HG02943 (cell line): ENCODE data around the gene KLK5.
"Not testable (repeated sequence)": the region's sequence is repeated elsewhere in the genome, so short reads cannot be mapped to it uniquely, and the experiment has no call there.

Experiments
- ATAC-seq: cut with Tn5 transposase; IDR thresholded peaks from one replicate; pipeline ENCODE4 v1.9.1; 2021; ENCODE audit warnings: mild to moderate bottlenecking, low read depth, moderate library complexity; ENCODE audit not compliant: unreplicated experiment

Gene KLK5, protein sequence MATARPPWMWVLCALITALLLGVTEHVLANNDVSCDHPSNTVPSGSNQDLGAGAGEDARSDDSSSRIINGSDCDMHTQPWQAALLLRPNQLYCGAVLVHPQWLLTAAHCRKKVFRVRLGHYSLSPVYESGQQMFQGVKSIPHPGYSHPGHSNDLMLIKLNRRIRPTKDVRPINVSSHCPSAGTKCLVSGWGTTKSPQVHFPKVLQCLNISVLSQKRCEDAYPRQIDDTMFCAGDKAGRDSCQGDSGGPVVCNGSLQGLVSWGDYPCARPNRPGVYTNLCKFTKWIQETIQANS

DNA sequence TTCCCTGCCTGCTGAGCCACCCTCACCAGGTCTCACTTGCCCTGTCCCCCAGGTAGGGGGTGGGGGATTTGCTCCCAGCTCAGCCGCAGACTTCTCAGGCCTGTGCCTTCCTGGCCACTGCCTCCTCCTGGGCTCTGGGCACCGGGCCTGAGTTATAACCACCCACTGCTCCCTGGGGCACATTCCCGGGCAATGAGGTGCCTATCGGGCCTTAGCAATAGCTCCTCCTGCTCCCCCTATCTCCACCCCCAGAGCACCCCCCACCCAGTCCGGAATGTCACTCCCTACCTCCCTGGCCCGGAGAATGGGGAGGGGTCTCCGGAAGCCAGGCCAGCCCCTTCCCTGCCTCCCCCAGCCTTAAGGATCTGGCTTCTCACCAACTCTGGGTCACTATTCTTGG is at the start of gene KLK5:
Gene KLK5 (minus strand): TSS at position 129 of the 400 bp plus-strand sequence. CDS start 381 bp downstream, outside the sequence.
- no peak for ATAC-seq

GRCh38 chr19:51002089-51002532 is 49.3 kb upstream of the KLK5 start:
- ATAC-seq, result no peak

DNA sequence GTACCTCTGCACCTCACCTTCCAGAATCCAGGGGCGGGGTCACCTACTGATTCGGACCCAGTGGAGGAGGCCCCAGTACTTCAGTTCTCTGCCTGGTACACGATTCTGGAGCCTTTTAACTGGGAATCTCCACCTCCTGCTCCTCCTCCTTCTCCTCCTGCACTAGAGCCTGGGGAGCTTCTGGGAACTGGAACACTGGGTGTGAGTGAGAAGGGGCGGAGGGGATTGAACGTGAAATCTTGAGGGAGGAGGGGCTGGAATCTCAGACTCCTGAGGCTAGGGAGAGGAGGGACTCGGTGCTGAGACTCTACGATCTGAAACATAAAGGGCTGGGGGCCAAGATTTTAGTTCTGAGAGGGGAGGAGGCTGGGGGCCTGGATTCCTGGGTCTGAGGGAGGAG is 48.7 kb upstream of the KLK5 start, which contains the start of gene KLK8:
Gene KLK8 (minus strand): TSS at position 90 of the 400 bp plus-strand sequence. CDS start 437 bp downstream, outside the sequence.
- no peak for ATAC-seq

GRCh38 chr19:51000981-51001380 is 48.1 kb upstream of the KLK5 start:
- no peak for ATAC-seq

DNA sequence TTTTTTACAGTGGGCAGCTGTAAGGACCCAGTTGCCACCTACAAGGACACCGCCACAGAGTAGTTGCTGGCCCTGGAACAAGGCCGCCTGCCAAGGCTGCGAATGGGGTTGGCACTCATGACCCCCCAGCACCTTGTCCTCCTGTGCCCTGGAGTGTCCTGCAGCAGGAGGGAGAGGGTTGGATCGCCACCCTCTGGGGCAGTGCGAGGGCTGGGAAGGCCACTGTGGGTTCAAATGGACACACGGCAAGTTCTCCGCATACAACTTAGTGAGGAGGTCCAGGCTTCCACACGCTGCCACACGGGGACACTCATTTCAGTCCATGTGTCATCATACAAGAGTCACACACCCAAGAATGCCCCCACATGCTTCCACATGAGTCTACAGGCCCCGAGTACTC is 47.6 kb upstream of the KLK5 start:
- no peak for ATAC-seq

DNA sequence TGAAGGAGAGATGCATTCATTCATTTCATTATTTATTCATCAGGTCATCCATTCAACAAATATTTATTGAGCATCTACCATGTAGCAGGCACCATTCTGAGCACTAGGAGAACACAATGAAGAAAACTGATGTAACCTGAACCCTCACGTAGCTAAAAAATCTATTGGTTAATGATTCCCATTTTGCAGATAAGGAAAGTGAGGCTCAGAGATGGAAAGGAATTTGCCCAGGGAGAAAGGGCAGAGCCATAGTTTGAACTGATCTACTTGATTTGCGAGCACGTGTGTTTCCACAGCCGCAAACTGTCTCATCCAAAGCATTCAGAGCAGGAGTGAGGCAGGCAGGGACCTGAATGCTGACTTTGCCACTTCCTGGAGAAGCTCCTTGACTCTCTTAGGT is 45.8 kb upstream of the KLK5 start:
- no peak for ATAC-seq

- no peak for ATAC-seq
Measured at GRCh38 chr19:50998061-50998460, 45.2 kb upstream of the KLK5 start.

GRCh38 chr19:50994129-50994528 is 41.3 kb upstream of the KLK5 start:
- ATAC-seq, result no peak

DNA sequence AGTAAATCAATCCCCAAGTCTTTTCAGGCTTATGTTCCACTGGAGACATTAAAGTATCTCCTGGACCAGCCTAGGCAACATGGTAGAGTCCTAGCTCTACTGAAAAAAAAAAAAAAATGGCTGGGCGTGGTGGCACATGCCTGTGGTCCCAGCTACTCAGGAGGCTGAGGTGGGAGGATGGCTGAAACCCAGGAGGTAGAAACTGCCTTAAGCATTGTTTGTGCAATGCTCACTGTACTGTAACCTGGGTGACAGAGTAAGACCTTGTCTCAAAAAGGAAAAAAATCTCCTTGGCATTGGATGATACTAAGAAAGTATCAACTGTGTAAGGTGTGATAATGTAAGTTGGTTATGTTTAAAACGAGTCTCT is 39.8 kb upstream of the KLK5 start:
- ATAC-seq, result no peak

- not testable (repeated sequence) for ATAC-seq
Measured at GRCh38 chr19:50984416-50984815, 31.6 kb upstream of the KLK5 start.

DNA sequence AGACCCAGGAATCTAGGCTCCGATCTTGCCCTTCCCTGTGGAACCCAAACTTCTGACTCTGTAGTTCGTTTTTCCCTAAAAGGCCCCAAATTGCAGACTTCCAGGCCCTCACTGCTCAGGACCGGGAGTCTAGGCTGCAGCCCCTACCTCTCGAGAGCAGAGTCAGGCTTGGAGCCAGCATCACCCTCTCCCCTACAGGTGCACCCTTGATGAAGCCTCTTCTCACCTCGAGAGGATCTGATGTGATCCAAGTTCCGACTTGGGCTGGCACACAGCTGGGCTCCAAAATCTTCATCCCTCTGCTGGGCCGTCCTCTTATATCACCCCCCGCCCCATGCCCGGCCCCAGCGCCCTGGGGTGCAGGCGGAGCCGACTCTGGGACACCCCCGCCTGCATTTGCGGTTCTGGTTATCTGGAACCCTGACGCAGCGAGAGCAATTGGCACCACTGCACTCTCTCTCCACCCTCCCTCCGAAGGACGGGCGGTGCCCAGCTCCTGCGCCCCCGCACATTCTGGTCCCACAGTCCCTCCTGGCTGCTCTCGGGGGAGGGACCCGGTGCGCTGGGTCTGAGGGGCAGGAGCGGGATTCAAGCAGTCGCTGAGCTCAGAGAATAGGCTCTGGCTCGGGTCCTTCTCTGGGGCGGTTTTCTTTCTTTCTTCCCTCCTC is 30.9 kb upstream of the KLK5 start, which contains the start of gene KLK7:
Gene KLK7 (minus strand): TSS at position 293 of the 668 bp plus-strand sequence. CDS start 1,518 bp downstream, outside the sequence.
- no peak for ATAC-seq

- no peak for ATAC-seq
Measured at GRCh38 chr19:50982186-50982585, 29.3 kb upstream of the KLK5 start.

- no peak for ATAC-seq
Measured at GRCh38 chr19:50981587-50982146, 28.8 kb upstream of the KLK5 start.

DNA sequence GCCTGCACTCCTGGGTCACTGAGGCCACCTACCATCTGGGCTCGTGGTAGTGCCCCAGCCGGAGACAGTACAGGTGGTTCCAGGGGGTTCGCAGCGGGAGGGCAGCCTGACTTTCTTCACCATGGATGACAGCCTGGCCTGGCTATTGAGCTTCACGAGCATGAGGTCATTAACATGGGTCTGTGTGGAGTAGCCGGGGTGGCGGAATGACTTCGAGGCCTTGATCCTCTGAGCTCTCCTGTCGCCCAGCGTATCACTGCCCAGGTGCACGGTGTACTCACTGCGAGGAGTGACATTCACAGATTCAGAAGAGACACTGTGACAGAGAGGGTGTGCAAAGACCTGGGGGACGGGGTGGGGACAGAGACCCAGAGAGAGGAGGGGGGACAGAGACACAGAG is 27.4 kb upstream of the KLK5 start:
- no peak for ATAC-seq

DNA sequence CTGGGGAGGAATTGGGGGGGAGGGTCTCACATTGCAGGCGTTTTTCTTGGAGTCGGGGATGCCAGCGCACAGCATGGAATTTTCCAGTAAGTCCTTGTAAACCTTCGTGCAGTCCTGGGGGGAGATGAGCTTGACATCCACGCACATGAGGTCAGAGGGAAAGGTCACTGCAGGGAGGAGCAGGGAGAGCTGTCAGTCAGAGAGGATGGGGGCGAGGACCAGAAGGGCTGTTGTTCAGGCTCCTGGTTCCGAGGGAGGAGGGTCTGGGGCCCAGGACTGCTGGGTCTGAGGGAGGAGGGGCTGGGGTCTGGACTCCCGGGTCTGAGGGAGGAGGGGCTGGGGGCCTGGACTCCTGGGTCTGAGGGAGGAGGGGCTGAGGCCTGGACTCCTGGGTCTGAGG is 26.9 kb upstream of the KLK5 start:
- no peak for ATAC-seq

DNA sequence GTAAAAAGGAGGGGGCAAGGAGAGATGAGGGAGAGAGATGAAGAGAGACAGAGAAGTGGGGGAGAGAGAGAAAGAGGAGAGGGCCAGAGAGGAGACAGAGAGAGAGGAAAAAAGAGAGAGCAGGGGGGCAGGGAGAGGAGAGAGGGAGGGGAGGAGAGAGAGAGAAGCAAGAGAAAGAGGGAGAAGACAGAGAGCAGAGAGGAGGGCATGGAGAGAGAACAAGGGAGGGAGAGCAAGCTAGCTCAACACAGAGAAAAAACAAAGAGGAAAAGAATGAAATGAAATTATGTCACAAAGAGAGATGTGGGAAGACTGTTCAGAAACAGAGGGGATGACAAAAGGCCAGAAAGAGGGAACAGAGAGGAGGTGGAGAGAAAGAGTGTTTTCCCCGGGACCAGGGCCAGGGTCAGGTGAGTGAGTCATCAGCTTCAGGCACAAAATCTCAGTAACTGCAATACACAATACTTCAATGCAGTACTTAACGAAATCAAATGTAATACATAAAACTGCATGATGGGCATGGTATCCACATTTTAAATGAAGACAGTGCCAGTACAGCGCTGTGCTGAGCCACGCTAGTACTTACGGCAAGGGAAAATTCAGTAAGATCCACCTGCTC is 26.0 kb upstream of the KLK5 start:
- no peak for ATAC-seq

DNA sequence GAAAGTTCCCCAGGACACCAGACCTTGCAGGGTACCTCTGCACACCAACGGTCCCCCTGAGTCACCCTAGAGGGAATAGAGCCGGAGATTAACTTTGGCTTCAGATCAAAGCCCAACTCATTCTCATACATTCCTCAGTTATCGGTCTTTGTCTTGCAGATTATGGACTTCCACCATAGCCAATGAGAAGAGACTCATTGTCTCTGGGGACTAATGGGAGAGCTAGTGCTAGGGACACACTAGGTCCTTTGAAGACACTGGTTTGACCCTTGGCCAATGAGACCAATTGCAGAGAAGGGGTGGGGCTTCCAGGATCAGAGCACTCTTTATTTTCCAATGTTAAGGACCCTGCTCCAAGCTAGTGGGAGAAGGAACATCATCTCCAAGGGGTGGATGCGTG is 24.8 kb upstream of the KLK5 start:
- ATAC-seq, result no peak

DNA sequence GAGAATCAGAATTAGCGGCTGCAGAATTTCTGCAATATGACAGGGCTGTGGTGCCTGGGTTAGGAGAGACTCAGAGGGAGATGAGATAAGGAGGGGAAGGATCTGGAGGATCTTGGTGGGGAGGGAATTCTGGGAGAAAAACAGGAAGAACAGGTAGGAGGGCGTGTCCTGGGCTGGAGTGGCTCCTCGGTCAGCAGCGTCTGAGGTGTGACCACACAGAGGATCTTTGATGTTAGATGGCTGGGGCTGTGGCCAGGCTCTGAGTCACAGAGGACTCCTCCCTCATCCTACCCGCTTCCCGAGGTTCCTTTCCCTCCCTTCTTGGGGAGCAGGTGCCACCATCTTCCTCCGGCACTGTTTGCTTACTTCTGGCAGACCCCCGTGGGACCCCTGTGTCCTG is 22.9 kb upstream of the KLK5 start:
- ATAC-seq, result no peak

DNA sequence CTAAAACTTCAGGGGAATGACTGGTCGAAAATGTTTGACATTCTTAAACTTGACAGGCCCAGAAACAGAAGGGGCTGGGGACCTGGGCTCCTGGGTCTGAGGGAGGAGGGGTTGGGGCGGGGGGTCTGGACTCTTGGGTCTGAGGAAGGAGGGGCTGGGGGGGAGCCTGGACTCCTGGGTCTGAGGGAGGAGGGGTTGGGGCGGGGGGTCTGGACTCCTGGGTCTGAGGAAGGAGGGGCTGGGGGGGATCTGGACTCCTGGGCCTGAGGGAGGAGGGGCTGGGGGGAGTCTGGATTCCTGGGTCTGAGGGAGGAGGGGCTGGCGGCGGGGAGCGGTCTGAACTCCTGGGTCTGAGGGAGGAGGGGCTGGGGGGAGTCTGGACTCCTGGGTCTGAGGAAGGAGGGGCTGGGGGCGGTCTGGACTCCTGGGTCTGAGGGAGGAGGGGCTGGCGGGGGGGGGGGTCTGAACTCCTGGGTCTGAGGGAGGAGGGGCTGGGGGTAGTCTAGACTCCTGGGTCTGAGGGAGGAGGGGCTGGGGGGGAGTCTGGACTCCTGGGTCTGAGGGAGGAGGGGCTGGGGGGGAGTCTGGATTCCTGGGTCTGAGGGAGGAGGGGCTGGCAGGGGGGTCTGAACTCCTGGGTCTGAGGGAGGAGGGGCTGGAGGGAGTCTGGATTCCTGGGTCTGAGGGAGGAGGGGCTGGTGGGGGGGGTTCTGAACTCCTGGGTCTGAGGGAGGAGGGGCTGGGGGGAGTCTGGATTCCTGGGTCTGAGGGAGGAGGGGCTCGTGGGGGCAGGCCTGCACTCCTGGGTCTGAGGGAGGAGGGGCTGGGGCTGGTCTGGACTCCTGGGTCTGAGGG is 22.1 kb upstream of the KLK5 start:
- ATAC-seq, result no peak

- no peak for ATAC-seq
Measured at GRCh38 chr19:50972795-50973376, 20.0 kb upstream of the KLK5 start.
